Measurements from ENCODE around the gene POP4. TPM values are rescaled to one million over a fixed set of nuclear protein-coding genes. Genes with fewer than 3 reads are reported as not detected.
A peak's percentile ranks its signal among the peaks of the same experiment; 100 is the strongest.

The POP4 gene
- total RNA-seq, 4 donors from 2014 or later = 59.9 to 64.5 (median 61.3) TPM

- in situ Hi-C loops (cut with MboI; ENCODE audit: low sequenced_read_pairs in 4 of 4) = loop anchor here in 3 of 4 donors (10.0 to 25.0 kb wide), 2 partner anchors 111 to 391 kb away; partner anchors contain the start of genes UQCRFS1 (in 2 of the 3) and C19orf12 (in 1 of the 3)
- intact Hi-C loops (cut with DNase I; ENCODE audit: low total_unique reads) = loop anchor here (10.0 kb wide), 2 partner anchors 211 to 271 kb away; partner anchors contain the start of gene CCNE1
- DNase-seq (no peak), ATAC-seq (no peak)
- H3K4me1 ChIP-seq = peaks cover 17 to 19% of the 10 kb centered on the region in 2 donors
- no peaks in the 10 kb centered on the region for H3K27me3 ChIP-seq
- H3K9me3 ChIP-seq = no peaks in the 10 kb centered on the region
- TF ChIP-seq POLR2A (IDR thresholded peaks at IDR 0.05) = no peak
- no peak for TF ChIP-seq CTCF (IDR thresholded peaks at IDR 0.05 in 4 of 5, conservative IDR thresholded peaks at IDR 0.05 in 1 of 5)
- peaks cover 0 to under 1% of the 10 kb centered on the region in 2 donors for H3K36me3 ChIP-seq
- no peak overlapping the region for H3K27ac ChIP-seq
- H3K4me3 ChIP-seq = no peak overlapping the region
These were observed 2.8 kb upstream of the POP4 start for GRCh38 chr19:29603308-29603707.

- DNase-seq = peak in 1 of 2 donors; percentile 7
- peak; percentile 32 to 40 for ATAC-seq
- TF ChIP-seq CTCF (IDR thresholded peaks at IDR 0.05 in 4 of 5, conservative IDR thresholded peaks at IDR 0.05 in 1 of 5) (no peak), POLR2A (IDR thresholded peaks at IDR 0.05) (no peak)
- intact Hi-C loops (cut with DNase I; ENCODE audit: low total_unique reads) = loop anchor here (1.0 to 10.0 kb wide), 4 partner anchors 110 to 336 kb away; partner anchors contain the start of genes CCNE1 and URI1
- Histone ChIP-seq H3K27ac (peak overlapping the region; percentile 89 to 97 (median 93)), H3K4me3 (peak overlapping the region; percentile 75 to 99 (median 78)), H3K36me3 (peaks cover 0 to 22% of the 10 kb centered on the region in 2 donors), H3K27me3 (no peaks in the 10 kb centered on the region), H3K9me3 (no peaks in the 10 kb centered on the region), H3K4me1 (peaks cover 25 to 28% of the 10 kb centered on the region in 2 donors)
- in situ Hi-C loops (cut with MboI; ENCODE audit: low sequenced_read_pairs in 4 of 4) = loop anchor here (5.0 to 25.0 kb wide), 4 partner anchors 106 to 394 kb away; partner anchors contain the start of genes C19orf12 (in 2 of the 4) and UQCRFS1 (in 2 of the 4)
These were observed 301 bp downstream of the POP4 start for GRCh38 chr19:29606420-29606747.

- in situ Hi-C loops (cut with MboI; ENCODE audit: low sequenced_read_pairs in 4 of 4) = loop anchor here (5.0 to 25.0 kb wide), 5 partner anchors 53 to 397 kb away; partner anchors contain the start of genes C19orf12 (in 2 of the 4) and UQCRFS1 (in 2 of the 4)
- Histone ChIP-seq H3K27ac (peak overlapping the region in 1 of 4 donors; percentile 81), H3K36me3 (peaks cover 0 to 55% of the 10 kb centered on the region in 2 donors), H3K27me3 (no peaks in the 10 kb centered on the region), H3K4me3 (no peak overlapping the region), H3K4me1 (peaks cover 25 to 28% of the 10 kb centered on the region in 2 donors), H3K9me3 (no peaks in the 10 kb centered on the region)
- DNase-seq = no peak
- TF ChIP-seq CTCF (IDR thresholded peaks at IDR 0.05 in 4 of 5, conservative IDR thresholded peaks at IDR 0.05 in 1 of 5) = no peak
- TF ChIP-seq POLR2A (IDR thresholded peaks at IDR 0.05) = no peak
- no peak for ATAC-seq
- intact Hi-C loops (cut with DNase I; ENCODE audit: low total_unique reads) = loop anchor here (1.0 to 10.0 kb wide), 5 partner anchors 53 to 265 kb away; partner anchors contain the start of gene CCNE1
These were observed 3.6 kb downstream of the POP4 start for GRCh38 chr19:29609636-29610035.

- in situ Hi-C loops (cut with MboI; ENCODE audit: low sequenced_read_pairs in 4 of 4) = loop anchor here in 2 of 4 donors (5.0 to 25.0 kb wide), 2 partner anchors 52 to 398 kb away; partner anchors contain the start of gene UQCRFS1 (in 2 of the 2)
- ATAC-seq (no peak), DNase-seq (no peak)
- TF ChIP-seq POLR2A (IDR thresholded peaks at IDR 0.05) = no peak
- no peak for TF ChIP-seq CTCF (IDR thresholded peaks at IDR 0.05 in 4 of 5, conservative IDR thresholded peaks at IDR 0.05 in 1 of 5)
- intact Hi-C loops (cut with DNase I; ENCODE audit: low total_unique reads) = loop anchor here (1.0 to 2.0 kb wide), 3 partner anchors 53 to 106 kb away; no protein-coding TSS in a partner anchor
- Histone ChIP-seq H3K4me3 (no peak overlapping the region), H3K36me3 (peaks cover 0 to 60% of the 10 kb centered on the region in 2 donors), H3K4me1 (peaks cover 22 to 23% of the 10 kb centered on the region in 2 donors), H3K9me3 (no peaks in the 10 kb centered on the region), H3K27me3 (no peaks in the 10 kb centered on the region), H3K27ac (peak overlapping the region; percentile 51 to 81 (median 53))
These were observed 4.1 kb downstream of the POP4 start for GRCh38 chr19:29610213-29610573.
